AG04450 (cell line): Measurements from ENCODE around the gene C5orf22. TPM values are rescaled to one million over a fixed set of nuclear protein-coding genes. Genes with fewer than 3 reads are reported as not detected.
"Not testable (repeated sequence)": the region's sequence is repeated elsewhere in the genome, so short reads cannot be mapped to it uniquely, and the experiment has no call there.

Experiments used
- CTCF ChIA-PET: fragments of 300-600, 350-600 bp; formaldehyde crosslinking; extraction: SDS; loops from one replicate; lab custom pipeline; 2022; ENCODE audit warnings: antibody characterized with exemption, inconsistent platforms; lab: Charles Lee
- POLR2A ChIA-PET: fragments of 350-600 bp; formaldehyde crosslinking; extraction: SDS; loops from one replicate; lab custom pipeline; 2021; ENCODE audit warnings: antibody characterized with exemption, inconsistent platforms; lab: Yijun Ruan, JAX
- DNase-seq: peaks from one replicate; pipeline ENCODE4 v3.0.0-alpha.2; 2011; ENCODE audit warnings: low read depth, low spot score
- H3K27ac ChIP-seq: one replicate; pipeline ENCODE4 v1.5.1; 2012; ENCODE audit warnings: low read depth, low read length, control low read depth
- H3K27me3 ChIP-seq: one replicate; pipeline ENCODE4 v1.6.0; 2012; ENCODE audit warnings: low read length; ENCODE audit not compliant: control insufficient read depth, insufficient read depth
- H3K4me3 ChIP-seq: 2 replicates; pipeline ENCODE4 v1.5.1; 2011; ENCODE audit warnings: mild to moderate bottlenecking, low read depth, low read length, control low read depth
- H3K9me3 ChIP-seq: 2 replicates; pipeline ENCODE4 v1.5.1; 2012; ENCODE audit warnings: low read length; ENCODE audit not compliant: control insufficient read depth, insufficient read depth
- polyA plus RNA-seq: library from polyadenylated mRNA; depleted of rRNA; stranded (reverse); fragments of >200 nt; gene quantifications from 2 replicates; pipeline ENCODE4 v1.2.3, GENCODE V29; 2011
- TF ChIP-seq, protein P1 (sequence below): IDR thresholded peaks from 2 replicates; pipeline ENCODE4 v1.5.1; 2011; ENCODE audit warnings: low read depth, low read length, control low read depth, inconsistent platforms

Gene C5orf22
- polyA plus RNA-seq, 1 experiment = 29.7 TPM

DNA sequence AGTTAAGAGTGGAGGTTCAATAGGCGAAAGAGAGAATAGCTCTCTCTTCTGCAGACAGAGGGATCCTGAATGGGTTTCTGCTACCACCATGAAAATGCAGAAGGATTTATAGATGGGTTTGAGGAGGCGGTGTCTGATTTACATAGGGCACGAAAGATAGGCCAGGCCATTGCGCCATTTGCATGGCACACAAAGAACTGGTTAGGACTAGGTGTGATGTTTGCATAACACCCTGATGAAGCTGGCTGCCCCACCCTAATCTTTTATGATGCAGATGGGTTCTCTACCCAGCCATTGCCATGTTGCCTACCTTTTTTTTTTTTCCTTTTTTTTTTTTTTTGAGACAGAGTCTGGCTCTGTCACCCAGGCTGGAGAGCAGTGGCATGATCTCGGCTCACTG is 55.4 kb downstream of the C5orf22 start:
- H3K27me3 ChIP-seq = peaks cover 9% of the 10 kb centered on the region
- no peak overlapping the region for H3K27ac ChIP-seq
- TF ChIP-seq, protein P1, sequence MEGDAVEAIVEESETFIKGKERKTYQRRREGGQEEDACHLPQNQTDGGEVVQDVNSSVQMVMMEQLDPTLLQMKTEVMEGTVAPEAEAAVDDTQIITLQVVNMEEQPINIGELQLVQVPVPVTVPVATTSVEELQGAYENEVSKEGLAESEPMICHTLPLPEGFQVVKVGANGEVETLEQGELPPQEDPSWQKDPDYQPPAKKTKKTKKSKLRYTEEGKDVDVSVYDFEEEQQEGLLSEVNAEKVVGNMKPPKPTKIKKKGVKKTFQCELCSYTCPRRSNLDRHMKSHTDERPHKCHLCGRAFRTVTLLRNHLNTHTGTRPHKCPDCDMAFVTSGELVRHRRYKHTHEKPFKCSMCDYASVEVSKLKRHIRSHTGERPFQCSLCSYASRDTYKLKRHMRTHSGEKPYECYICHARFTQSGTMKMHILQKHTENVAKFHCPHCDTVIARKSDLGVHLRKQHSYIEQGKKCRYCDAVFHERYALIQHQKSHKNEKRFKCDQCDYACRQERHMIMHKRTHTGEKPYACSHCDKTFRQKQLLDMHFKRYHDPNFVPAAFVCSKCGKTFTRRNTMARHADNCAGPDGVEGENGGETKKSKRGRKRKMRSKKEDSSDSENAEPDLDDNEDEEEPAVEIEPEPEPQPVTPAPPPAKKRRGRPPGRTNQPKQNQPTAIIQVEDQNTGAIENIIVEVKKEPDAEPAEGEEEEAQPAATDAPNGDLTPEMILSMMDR = no peak
- no peak overlapping the region for H3K4me3 ChIP-seq
- H3K9me3 ChIP-seq = no peaks in the 10 kb centered on the region
- ChIA-PET CTCF (interaction anchor here (0.7 to 2.3 kb wide), 2 partner anchors 221 to 489 kb away, joined by 4 to 6 read pairs; no protein-coding TSS in a partner anchor), POLR2A (no interaction called here)
- no peak for DNase-seq

DNA sequence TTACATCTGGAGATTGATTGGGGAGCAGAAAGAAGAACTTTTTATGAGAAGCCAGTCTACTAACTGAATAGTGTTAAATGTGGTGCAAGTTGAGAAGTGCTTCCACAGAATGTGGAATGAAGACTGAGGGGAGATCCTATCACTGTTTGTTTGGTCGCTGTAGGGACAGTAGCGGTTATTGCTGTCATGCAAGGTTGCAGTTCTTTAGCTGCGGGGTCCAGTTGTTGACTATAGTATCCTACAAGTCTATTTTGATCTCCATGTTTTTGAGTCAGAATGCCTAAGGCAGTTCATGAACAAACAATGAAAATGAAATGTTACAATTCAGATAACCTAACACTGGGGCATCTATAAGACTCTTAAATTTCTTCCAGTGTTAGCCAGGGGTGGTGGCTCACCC is 61.6 kb downstream of the C5orf22 start:
- H3K27ac ChIP-seq = no peak overlapping the region
- no peak for DNase-seq
- H3K27me3 ChIP-seq = peaks cover 2% of the 10 kb centered on the region
- H3K4me3 ChIP-seq = no peak overlapping the region
- TF ChIP-seq, protein P1 = no peak
- CTCF ChIA-PET = interaction anchor here (1.2 kb wide), 1 partner anchor 12 kb away, joined by 5 read pairs; no protein-coding TSS in a partner anchor
- H3K9me3 ChIP-seq = no peaks in the 10 kb centered on the region
- POLR2A ChIA-PET = no interaction called here

DNA sequence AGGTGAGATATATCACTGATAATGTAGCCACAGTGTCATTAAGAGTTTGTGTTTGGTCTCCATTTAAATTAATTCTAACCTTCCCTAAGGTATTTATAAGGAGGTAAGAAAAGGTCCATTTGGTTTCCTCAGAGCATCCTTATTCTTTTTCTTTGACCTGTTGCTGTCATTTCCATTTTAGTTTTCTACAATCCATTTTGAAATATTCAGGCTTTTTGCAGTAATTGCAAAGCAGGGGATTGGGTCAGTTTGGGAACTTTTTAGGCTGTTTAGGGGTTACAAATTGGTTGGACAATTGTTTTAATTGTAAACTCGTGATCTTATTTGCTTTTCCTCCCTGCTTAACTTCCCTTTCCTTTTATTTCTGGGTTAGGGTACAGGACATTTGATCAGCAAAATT is 64.3 kb downstream of the C5orf22 start:
- Histone ChIP-seq H3K4me3 (no peak overlapping the region), H3K9me3 (no peaks in the 10 kb centered on the region), H3K27me3 (no peaks in the 10 kb centered on the region), H3K27ac (no peak overlapping the region)
- TF ChIP-seq, protein P1 = no peak
- POLR2A ChIA-PET = no interaction called here
- CTCF ChIA-PET = no interaction called here
- no peak for DNase-seq

DNA sequence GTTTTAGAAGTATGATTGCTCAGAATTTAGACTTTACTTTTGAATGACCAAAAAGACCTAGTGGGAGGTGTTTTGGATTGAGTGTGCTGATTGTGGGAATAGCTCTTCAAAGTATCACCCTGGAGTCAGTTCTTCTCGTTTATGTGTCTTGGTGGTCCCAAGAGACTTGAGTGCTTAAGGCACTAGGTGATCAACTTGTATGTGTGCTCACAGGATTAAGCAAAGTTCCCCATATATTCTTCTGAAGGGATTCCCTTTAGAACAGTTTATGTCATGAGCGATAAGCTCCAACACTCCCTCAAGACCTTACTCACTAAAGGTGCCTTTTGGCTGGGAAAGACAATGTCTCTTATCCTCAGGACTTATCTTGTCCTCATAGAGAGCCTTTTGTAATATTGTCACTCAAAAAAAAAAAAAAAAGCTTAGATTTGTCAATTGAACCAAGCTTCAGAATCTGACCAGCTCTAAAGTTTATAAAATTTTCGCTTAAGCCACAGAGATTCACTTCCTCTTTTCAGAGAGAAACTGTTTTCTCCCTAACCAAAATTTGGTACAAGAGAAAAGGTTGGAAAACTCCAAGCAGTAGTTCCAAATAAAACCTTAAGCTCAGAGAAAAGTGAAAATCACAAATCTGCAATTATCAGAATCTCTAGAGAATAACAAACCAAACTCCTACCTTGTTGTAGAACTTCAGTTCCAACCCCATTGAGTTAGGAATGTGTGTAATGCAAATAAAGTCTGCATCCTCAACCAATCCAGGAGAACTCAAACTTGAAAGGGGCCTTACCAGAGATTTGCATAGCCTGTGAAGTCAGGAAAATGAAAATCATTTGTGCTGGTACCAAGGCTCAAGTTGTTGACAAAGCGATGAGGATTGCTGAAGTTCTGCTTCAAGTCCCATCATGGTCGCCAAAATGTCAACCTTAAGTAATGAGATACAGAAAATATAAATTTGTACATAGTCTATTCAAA is 66.8 kb downstream of the C5orf22 start:
- H3K9me3 ChIP-seq = no peaks in the 10 kb centered on the region
- ChIA-PET POLR2A (no interaction called here), CTCF (interaction anchor here (0.6 to 0.9 kb wide), 3 partner anchors 39 to 760 kb away, joined by 3 to 5 read pairs (median 3); no protein-coding TSS in a partner anchor)
- no peak overlapping the region for H3K4me3 ChIP-seq
- TF ChIP-seq, protein P1 = no peak
- peaks cover 7% of the 10 kb centered on the region for H3K27me3 ChIP-seq
- DNase-seq = no peak
- H3K27ac ChIP-seq = no peak overlapping the region

DNA sequence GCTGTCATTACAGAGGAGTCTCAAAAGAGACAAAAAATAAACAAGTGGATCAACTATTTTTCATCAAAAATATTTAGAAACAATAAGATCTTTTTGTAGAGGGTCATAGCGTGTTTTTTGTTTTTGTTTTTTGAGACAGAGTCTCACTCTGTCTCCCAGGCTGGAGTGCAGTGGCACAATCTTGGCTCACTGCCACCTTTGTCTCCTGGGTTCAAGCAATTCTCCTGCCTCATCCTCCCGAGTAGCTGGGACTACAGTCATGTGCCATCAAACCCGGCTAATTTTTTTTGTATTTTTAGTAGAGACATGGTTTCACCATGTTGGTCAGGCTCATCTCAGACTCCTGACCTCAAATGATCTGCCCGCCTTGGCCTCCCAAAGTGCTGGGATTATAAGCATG is 70.2 kb downstream of the C5orf22 start:
- H3K4me3 ChIP-seq, CTCF ChIA-PET, H3K27me3 ChIP-seq, POLR2A ChIA-PET, H3K9me3 ChIP-seq, H3K27ac ChIP-seq, DNase-seq: not testable (repeated sequence)
